Frontal cortex (tissue), 4 donors: ENCODE data around the gene FBXL19. TPM values are rescaled to one million over a fixed set of nuclear protein-coding genes. Genes with fewer than 3 reads are reported as not detected.
A peak's percentile ranks its signal among the peaks of the same experiment; 100 is the strongest.
"Not testable (repeated sequence)": the region's sequence is repeated elsewhere in the genome, so short reads cannot be mapped to it uniquely, and the experiment has no call there.

Experiments used
- DNase-seq, 2 donors: peaks; one replicate each; pipeline ENCODE4 v3.0.0; 2012; ENCODE audit warnings: low spot score in 2 of 2
- FAIRE-seq: peaks from 2 replicates; lab custom pipeline; 2012; peaks lifted over from hg19 to GRCh38; lab: Jason Lieb, UNC
- total RNA-seq: library from RNA; depleted of rRNA; stranded (reverse); fragments of >200 nt; gene quantifications from one replicate; pipeline ENCODE4 v1.2.3, GENCODE V29; 2014
- donor health status: control.
- donor health status: control.
- donor health status: control.

Gene FBXL19
- total RNA-seq, 1 donor from 2014 or later, result 66.4 TPM

- FAIRE-seq (no peak), DNase-seq (no peak)
Measured at GRCh38 chr16:30937692-30938091, 14.3 kb downstream of the FBXL19 start.

GRCh38 chr16:30939571-30939970 is 16.2 kb downstream of the FBXL19 start:
- DNase-seq, FAIRE-seq: not testable (repeated sequence)

DNA sequence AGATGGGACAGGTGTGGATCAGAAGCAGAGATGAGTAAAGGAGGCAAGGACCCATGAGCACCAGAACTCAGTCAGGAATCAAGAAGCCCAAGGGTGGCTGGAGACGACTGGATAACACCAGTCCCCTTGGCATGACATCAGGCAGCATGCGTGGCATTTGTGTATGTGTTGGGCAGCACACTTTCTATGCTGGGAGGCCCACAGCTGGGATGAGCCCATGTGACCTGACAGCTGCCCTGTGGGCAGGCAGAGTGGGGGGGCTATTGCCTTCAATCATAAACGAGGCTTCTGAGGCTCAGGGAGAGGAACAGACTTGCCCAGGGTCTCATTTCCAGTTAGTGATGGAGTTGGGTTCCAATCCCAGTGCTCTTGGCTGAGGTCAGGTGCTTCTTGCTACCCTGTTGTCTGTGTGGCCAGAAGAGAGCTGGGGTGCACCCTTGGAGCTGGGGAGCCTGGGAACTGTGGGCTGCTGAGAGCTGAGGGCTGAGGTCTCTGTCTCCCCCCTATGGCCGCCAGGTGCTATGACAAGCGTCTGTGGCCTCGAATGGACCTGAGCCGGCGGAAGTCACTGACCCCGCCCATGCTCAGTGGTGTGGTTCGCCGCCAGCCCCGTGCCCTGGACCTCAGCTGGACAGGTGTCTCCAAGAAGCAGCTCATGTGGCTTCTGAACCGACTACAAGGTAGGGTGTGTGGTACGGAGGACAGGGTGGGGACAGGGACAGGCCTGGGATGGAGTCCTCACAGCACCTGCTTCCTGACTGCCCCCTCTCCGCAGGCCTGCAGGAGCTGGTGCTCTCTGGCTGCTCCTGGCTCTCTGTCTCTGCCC is 18.4 kb downstream of the FBXL19 start:
- peak; percentile 57 to 83 for DNase-seq
- no peak for FAIRE-seq

DNA sequence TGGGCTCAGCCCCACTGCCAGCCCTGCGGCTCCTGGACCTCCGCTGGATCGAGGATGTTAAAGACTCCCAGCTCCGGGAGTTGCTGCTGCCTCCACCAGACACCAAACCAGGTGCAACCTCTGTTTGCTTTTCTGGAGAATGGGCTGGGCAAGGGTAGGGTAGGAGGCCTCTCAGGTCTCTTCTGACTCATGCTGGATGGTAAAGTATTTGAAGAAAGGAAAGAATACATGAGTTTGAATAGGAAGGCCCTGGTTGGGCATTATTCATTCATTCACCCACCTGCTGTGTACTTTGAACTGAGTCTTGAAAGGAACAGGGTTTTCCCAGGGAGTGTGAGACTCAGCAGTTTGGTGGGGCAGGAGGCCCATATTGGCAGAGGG is 19.0 kb downstream of the FBXL19 start:
- DNase-seq (no peak), FAIRE-seq (no peak)

DNA sequence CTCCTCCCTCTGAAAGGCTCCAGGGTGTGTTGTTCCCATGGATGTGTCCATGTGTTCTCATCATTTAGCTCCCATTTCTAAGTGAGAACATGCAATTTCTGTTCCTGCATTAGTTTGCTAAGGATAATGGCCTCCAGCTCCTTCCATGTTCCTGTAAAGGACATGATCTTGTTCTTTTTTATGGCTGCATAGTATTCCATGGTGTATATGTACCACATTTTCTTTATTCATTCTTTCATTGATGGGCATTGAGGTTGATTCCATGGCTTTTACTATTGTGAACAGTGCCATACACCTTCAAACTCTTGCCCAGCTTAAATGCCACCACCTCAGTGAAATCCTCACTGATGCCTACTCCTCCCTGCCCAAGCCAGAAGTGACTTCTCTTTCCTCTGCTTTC is 21.0 kb downstream of the FBXL19 start:
- no peak for DNase-seq
- no peak for FAIRE-seq

DNA sequence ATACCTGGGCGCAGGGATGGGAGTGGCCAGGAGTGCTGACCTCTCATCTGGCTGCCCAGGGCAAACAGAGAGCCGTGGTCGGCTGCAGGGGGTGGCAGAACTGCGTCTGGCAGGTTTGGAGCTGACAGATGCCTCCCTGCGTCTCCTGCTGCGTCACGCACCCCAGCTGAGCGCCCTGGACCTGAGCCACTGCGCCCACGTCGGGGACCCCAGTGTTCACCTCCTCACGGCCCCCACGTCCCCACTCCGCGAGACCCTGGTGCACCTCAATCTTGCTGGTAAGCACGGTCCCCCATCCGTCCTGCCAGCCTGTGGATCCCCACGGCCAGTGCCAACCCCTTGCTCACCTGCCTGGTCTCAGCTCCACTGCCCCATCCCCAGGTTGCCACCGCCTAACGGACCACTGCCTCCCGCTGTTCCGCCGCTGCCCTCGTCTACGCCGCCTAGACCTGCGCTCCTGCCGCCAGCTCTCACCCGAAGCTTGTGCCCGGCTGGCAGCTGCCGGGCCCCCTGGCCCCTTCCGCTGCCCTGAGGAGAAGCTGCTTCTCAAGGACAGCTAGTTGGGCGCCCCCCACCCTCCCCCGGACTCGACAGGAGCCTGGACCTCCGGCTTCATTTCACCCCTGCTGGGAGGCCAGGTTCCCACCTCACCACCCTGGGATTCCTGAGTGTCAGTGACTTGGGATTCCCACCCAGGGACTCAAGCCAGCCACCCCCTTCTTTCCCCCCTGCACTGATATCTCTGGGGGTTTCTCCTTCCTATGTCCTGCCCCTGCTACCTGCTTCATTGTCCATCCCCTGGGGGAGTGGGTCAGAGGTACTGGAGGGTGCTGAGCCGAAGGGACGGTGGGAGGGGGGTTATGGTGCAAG is 23.5 kb downstream of the FBXL19 start:
- FAIRE-seq (no peak), DNase-seq (no peak)

DNA sequence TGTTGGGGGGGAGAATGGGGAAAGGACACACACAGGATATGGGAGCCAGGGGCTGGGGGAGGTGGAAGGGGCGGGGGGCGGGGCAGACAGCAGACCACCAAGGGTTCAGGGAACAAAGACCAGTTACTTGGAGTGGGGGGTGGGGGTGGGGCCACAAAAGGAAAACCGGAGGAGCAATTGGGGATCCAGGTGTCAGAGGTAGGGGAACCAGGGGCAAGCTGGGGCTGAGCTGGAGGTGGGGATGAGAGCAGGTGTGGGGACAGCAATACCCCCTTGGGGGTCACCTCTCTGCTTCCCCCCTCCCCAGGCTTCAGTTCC is 24.1 kb downstream of the FBXL19 start:
- DNase-seq, result no peak
- FAIRE-seq, result no peak

DNA sequence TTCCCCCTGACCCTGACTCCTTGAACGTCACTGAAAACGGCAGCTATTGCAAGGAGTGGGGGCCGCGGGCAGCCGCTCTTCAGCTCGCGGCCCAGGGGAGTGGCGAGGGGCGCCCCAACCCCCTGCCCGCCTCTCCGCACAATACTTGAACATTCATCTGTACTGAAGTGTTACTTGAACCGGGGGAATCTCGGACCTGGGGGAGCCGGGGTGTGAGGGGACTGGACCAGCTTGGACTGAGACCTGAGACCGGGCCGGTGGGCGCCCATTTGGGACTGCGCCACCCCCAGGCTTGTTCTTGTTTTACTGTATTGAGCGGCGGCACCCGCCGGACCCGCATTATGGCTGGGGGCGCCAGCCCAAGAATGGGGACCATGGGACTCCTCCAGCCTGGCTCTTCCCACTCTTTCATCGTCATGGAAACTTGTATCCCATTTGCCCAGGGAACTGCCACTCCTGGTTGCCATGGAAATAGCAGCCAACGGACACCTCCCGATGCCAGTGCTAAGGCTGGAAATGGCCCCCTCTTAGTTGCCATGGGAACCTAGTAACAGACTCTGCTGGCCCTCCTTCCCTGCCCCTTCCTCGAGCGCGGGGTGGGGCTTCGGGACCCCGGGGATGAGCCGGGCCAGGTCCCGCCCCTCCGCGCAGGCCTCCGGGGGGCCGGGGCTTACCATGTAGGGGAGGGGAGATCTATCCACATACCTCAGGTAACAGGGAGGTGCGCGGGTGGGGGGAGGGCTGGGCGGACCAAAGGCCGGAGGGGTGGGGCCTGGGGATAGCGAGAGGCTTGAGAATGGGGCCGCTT is 24.7 kb downstream of the FBXL19 start:
- FAIRE-seq, result no peak

GRCh38 chr16:30948667-30949649 is 25.6 kb downstream of the FBXL19 start, which contains the start of gene ORAI3:
Gene ORAI3, plus strand, starts transcription at chr16:30949068. Its CDS starts 222 bp downstream, at chr16:30949290.
- FAIRE-seq (no peak), DNase-seq (peak; percentile 67 to 74)

More for the DNA sequence above, 24.7 kb downstream of the FBXL19 start:
- DNase-seq, result peak; percentile 87 to 93

- no peak for DNase-seq
- no peak for FAIRE-seq
Measured at GRCh38 chr16:30949650-30950515, 26.5 kb downstream of the FBXL19 start.

- DNase-seq (no peak), FAIRE-seq (no peak)
Measured at GRCh38 chr16:30950516-30951065, 27.2 kb downstream of the FBXL19 start.

- FAIRE-seq (no peak), DNase-seq (no peak)
Measured at GRCh38 chr16:30951193-30951592, 27.8 kb downstream of the FBXL19 start.

DNA sequence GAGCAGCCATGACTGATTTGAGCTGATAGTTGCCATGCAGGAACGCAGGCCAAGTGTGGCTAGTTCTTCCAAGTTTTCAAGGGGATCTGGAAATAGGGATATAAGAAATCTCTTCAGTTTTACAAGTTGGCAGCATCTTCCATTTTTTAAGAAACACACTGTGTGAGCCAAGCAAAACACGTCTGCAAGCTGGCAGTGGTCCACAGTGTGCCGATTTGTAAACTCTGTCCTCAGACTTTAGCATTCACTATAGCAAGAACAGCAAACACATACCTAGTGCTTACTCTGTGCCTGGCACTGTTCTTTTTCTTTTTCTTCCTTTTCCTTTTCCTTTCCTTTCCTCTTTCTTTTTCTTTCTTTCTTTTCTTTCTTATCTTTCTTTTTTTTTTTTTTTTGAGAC is 28.4 kb downstream of the FBXL19 start:
- FAIRE-seq, result no peak
- DNase-seq, result no peak

DNA sequence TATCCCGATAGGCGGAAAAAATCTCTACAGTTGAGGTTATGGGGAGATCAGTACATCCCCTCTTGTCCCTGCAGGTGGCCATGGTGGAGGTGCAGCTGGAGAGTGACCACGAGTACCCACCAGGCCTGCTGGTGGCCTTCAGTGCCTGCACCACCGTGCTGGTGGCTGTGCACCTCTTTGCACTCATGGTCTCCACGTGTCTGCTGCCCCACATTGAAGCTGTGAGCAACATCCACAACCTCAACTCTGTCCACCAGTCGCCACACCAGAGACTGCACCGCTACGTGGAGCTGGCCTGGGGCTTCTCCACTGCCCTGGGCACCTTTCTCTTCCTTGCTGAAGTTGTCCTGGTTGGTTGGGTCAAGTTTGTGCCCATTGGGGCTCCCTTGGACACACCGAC is 29.7 kb downstream of the FBXL19 start:
- DNase-seq, result no peak
- FAIRE-seq, result no peak

DNA sequence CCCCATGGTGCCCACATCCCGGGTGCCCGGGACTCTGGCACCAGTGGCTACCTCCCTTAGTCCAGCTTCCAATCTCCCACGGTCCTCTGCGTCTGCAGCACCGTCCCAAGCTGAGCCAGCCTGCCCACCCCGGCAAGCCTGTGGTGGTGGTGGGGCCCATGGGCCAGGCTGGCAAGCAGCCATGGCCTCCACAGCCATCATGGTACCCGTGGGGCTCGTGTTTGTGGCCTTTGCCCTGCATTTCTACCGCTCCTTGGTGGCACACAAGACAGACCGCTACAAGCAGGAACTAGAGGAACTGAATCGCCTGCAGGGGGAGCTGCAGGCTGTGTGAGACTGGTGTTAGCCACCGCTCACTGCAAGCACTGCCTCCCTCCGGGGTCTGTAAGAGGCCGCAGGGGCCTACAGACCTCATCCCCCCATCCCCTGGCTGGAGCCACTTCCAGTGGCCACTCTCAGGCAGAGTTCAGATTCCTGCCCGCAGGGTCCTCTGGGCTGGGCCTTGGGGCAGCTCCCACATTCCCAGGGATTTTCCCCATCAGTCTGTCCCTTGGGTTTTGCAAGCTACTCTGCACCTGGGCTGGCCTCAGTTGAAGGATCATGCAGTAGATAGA is 30.2 kb downstream of the FBXL19 start:
- FAIRE-seq (no peak), DNase-seq (no peak)

- FAIRE-seq (no peak), DNase-seq (no peak)
Measured at GRCh38 chr16:30954993-30955392, 31.6 kb downstream of the FBXL19 start.
